ENCODE results near the gene TM9SF1. TPM values are rescaled to one million over a fixed set of nuclear protein-coding genes. Genes with fewer than 3 reads are reported as not detected.

The TM9SF1 gene
- total and polyA plus RNA-seq, 4 donors, result 32.7 to 71.9 (median 52.0) TPM

DNA sequence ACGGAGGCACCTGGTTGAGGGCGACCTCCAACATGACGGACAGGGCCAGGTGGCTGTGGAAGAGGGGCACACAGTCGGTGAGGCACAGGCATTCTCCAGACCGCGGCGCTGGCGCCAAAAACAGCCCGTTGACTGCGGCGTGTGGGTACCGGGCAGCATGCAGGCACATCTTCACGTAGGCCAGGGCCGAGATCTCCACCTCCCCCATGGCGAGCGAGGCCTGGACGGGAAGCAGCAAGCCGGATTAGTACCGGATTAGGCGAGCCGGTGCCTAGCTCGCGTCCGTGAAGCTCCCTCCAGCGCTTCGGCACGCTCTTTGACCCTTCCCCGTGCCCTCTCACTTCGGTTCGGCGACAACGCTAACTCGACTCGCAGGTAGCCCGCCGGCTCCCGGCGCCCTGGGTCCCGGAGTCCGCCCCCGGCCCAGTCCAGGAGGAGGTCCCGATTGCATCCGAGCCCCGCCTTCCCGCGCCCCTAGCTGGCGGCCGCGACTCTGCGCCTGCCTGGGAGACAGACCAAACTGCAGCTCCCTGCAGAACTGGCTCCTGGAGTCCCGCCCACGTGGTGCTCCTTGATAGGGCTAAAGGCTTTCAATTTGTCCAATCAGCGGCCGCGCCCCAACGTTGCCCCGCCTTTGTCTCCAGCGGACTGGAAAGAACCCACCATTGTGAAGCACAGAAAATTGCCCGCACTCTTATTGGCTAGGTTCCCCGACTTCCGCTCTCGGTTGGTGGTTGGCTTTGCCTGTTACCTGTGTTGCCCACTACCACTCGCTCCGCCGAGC lies 54.0 kb downstream of the TM9SF1 start, which contains the start of gene EMC9:
Gene EMC9, minus strand, starts transcription at position 495 of the 784 bp plus-strand sequence. Its CDS starts 287 bp downstream, at position 208.
- Histone ChIP-seq H3K36me3 (ENCODE audit: control insufficient read depth in 4 of 4, insufficient read depth in 4 of 4, low read length in 4 of 4) (peaks cover 0 to 40% (median 22%) of the 10 kb centered on the region in 4 donors), H3K4me1 (ENCODE audit: control insufficient read depth in 5 of 5, insufficient read depth in 5 of 5, low read length in 5 of 5) (peaks cover 8 to 34% (median 14%) of the 10 kb centered on the region in 5 donors), H3K27me3 (ENCODE audit: control insufficient read depth in 3 of 3, insufficient read depth in 3 of 3, low read length in 2 of 3) (no peaks in the 10 kb centered on the region), H3K9me3 (ENCODE audit: control insufficient read depth in 4 of 4, insufficient read depth in 3 of 4, low read length in 3 of 4) (no peaks in the 10 kb centered on the region), H3K9ac (ENCODE audit: insufficient read depth in 1 of 2, low read length in 2 of 2) (peak within 1 kb of the TSS in 1 of 2 donors; percentile 90), H3K27ac (ENCODE audit: low read depth in 1 of 2, low read length in 1 of 2) (peak within 1 kb of the TSS; percentile 92), H3K4me3 (peak within 1 kb of the TSS; percentile 51)
- ATAC-seq (ENCODE audit: insufficient read depth, low FRiP score) (peak; percentile 94), DNase-seq (peak; percentile 100)
- WGBS, 2 donors, result 0% methylated on average over 61 to 65 of the region's 65 CpGs
- TF ChIP-seq, protein P1, sequence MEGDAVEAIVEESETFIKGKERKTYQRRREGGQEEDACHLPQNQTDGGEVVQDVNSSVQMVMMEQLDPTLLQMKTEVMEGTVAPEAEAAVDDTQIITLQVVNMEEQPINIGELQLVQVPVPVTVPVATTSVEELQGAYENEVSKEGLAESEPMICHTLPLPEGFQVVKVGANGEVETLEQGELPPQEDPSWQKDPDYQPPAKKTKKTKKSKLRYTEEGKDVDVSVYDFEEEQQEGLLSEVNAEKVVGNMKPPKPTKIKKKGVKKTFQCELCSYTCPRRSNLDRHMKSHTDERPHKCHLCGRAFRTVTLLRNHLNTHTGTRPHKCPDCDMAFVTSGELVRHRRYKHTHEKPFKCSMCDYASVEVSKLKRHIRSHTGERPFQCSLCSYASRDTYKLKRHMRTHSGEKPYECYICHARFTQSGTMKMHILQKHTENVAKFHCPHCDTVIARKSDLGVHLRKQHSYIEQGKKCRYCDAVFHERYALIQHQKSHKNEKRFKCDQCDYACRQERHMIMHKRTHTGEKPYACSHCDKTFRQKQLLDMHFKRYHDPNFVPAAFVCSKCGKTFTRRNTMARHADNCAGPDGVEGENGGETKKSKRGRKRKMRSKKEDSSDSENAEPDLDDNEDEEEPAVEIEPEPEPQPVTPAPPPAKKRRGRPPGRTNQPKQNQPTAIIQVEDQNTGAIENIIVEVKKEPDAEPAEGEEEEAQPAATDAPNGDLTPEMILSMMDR (IDR thresholded peaks at IDR 0.05; ENCODE audit: control extremely low read depth, extremely low read depth), result no peak

DNA sequence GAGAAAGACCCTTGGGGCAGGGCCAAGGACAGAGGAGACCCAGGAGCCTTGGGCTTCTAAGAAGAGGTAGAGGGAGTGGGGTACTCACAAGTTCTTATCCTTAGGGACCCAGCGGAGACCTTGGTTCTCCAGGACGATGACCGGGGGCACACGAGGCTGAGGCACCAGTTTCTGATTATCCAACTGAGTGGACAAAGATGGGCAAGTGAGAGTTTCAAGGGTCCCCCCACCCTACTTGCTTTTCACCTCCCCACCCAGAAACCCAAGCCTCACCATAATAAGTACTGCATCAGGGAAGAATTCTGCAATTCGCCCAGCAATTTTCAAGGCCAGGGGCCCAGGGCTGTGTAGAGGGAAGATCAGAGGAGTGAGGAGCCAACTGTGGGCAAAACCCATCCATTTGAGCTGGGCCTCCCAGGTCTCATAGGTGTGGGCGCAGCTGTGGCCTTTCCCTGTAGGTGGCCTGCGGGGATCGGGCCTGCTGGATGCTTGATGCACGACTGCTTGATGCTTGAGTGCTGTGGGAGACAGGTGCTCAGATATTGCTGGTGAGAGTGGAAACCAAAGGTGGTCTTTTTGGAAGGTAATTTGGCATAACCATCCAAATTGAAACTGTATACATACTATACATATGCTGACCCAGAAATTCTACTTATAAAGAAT lies 55.8 kb downstream of the TM9SF1 start:
- Histone ChIP-seq H3K27ac (ENCODE audit: low read depth in 1 of 2, low read length in 1 of 2) (no peak overlapping the region), H3K27me3 (ENCODE audit: control insufficient read depth in 3 of 3, insufficient read depth in 3 of 3, low read length in 2 of 3) (no peaks in the 10 kb centered on the region), H3K9me3 (ENCODE audit: control insufficient read depth in 4 of 4, insufficient read depth in 3 of 4, low read length in 3 of 4) (no peaks in the 10 kb centered on the region), H3K4me3 (no peak overlapping the region), H3K9ac (ENCODE audit: insufficient read depth in 1 of 2, low read length in 2 of 2) (peak overlapping the region in 1 of 2 donors; percentile 55), H3K36me3 (ENCODE audit: control insufficient read depth in 4 of 4, insufficient read depth in 4 of 4, low read length in 4 of 4) (peaks cover 0 to 33% (median 22%) of the 10 kb centered on the region in 4 donors), H3K4me1 (ENCODE audit: control insufficient read depth in 5 of 5, insufficient read depth in 5 of 5, low read length in 5 of 5) (peaks cover 0 to 29% (median 7%) of the 10 kb centered on the region in 5 donors)
- no peak for DNase-seq
- 90% methylated on average over 9 of the region's 9 CpGs for WGBS, 2 donors
- no peak for ATAC-seq (ENCODE audit: insufficient read depth, low FRiP score)
- TF ChIP-seq, protein P1 (IDR thresholded peaks at IDR 0.05; ENCODE audit: control extremely low read depth, extremely low read depth), result no peak

Small RNAs within 50 kb of the gene (small RNA-seq; reads per million reads assigned to genes)
- gene AL136295.4 (ENCODE audit: low replicate concordance) (not detected), gene CHMP4A (ENCODE audit: low replicate concordance) (not detected), gene IPO4 (ENCODE audit: low replicate concordance) (0.06 reads per million), gene IRF9 (ENCODE audit: low replicate concordance) (not detected), gene MDP1 (ENCODE audit: low replicate concordance) (not detected), gene RNA5SP383 (ENCODE audit: low replicate concordance) (not detected)

Other genes starting within 250 kb of the TM9SF1 start
Only the 30 nearest of the 35 such genes appear.
- gene CARMIL3, start 143.4 kb downstream of the TM9SF1 start, total RNA-seq, result 1 to 10 TPM in 1 of 2 donors, under 1 TPM in 1; 0.37 to 2.4 TPM
- under 1 TPM; 0.71 to 0.85 TPM for gene CARMIL3, start 143.4 kb downstream of the TM9SF1 start, polyA plus RNA-seq
- not detected for gene CPNE6, start 123.9 kb downstream of the TM9SF1 start, total RNA-seq
- gene CPNE6, start 123.9 kb downstream of the TM9SF1 start, polyA plus RNA-seq, result not detected
- 10 to 100 TPM in 1 of 2 donors, 1 to 10 TPM in 1; 8.9 to 91.7 TPM for gene PCK2, start 101.1 kb downstream of the TM9SF1 start, total RNA-seq
- 10 to 100 TPM; 35.2 to 41.2 TPM for gene PCK2, start 101.1 kb downstream of the TM9SF1 start, polyA plus RNA-seq
- gene DCAF11, start 80.7 kb downstream of the TM9SF1 start, total RNA-seq, result 100 to 1,000 TPM in 1 of 2 donors, 10 to 100 TPM in 1; 68.9 to 153 TPM
- 10 to 100 TPM; 26.4 to 59.4 TPM for gene DCAF11, start 80.7 kb downstream of the TM9SF1 start, polyA plus RNA-seq
- gene NRL, start 80.5 kb downstream of the TM9SF1 start, total RNA-seq, result 1 to 10 TPM; 3.6 to 5.4 TPM
- 1 to 10 TPM; 2.7 TPM for gene NRL, start 80.5 kb downstream of the TM9SF1 start, polyA plus RNA-seq
- under 1 TPM; 0.48 to 0.83 TPM for gene FITM1, start 64.8 kb downstream of the TM9SF1 start, total RNA-seq
- 1 to 10 TPM in 1 of 2 donors, under 1 TPM in 1; 0.93 to 1.4 TPM for gene FITM1, start 64.8 kb downstream of the TM9SF1 start, polyA plus RNA-seq
- 100 to 1,000 TPM; 125 to 192 TPM for gene PSME1, start 59.2 kb downstream of the TM9SF1 start, total RNA-seq
- 100 to 1,000 TPM; 286 to 311 TPM for gene PSME1, start 59.2 kb downstream of the TM9SF1 start, polyA plus RNA-seq
- 10 to 100 TPM in 1 of 2 donors, 1 to 10 TPM in 1; 4.6 to 24.3 TPM for gene EMC9, start 53.9 kb downstream of the TM9SF1 start, total RNA-seq
- 10 to 100 TPM; 15.7 to 29.4 TPM for gene EMC9, start 53.9 kb downstream of the TM9SF1 start, polyA plus RNA-seq
- 100 to 1,000 TPM in 1 of 2 donors, 10 to 100 TPM in 1; 89.1 to 178 TPM for gene PSME2, start 48.8 kb downstream of the TM9SF1 start, total RNA-seq
- gene PSME2, start 48.8 kb downstream of the TM9SF1 start, polyA plus RNA-seq, result 100 to 1,000 TPM; 283 to 328 TPM
- gene RNF31, start 47.9 kb downstream of the TM9SF1 start, total RNA-seq, result 10 to 100 TPM; 31.7 to 82.4 TPM
- gene RNF31, start 47.9 kb downstream of the TM9SF1 start, polyA plus RNA-seq, result 10 to 100 TPM; 44.1 to 78.6 TPM
- 100 to 1,000 TPM in 1 of 2 donors, 10 to 100 TPM in 1; 75.3 to 111 TPM for gene IRF9, start 34.2 kb downstream of the TM9SF1 start, total RNA-seq
- 100 to 1,000 TPM in 1 of 2 donors, 10 to 100 TPM in 1; 79.9 to 124 TPM for gene IRF9, start 34.2 kb downstream of the TM9SF1 start, polyA plus RNA-seq
- gene REC8, start 23.4 kb downstream of the TM9SF1 start, total RNA-seq, result 10 to 100 TPM; 13.3 to 48.1 TPM
- gene REC8, start 23.4 kb downstream of the TM9SF1 start, polyA plus RNA-seq, result 10 to 100 TPM; 23.8 to 35.1 TPM
- gene IPO4, start 6.6 kb downstream of the TM9SF1 start, total RNA-seq, result 10 to 100 TPM; 22.0 to 78.9 TPM
- 10 to 100 TPM; 13.0 to 34.8 TPM for gene IPO4, start 6.6 kb downstream of the TM9SF1 start, polyA plus RNA-seq
- 1 to 10 TPM in 1 of 2 donors, not detected in 1; 1.2 TPM for gene TSSK4, start 10.3 kb upstream of the TM9SF1 start, total RNA-seq
- gene TSSK4, start 10.3 kb upstream of the TM9SF1 start, polyA plus RNA-seq, result under 1 TPM; 0.02 to 0.10 TPM
- 10 to 100 TPM; 37.2 to 50.8 TPM for gene CHMP4A, start 18.0 kb upstream of the TM9SF1 start, total RNA-seq
- 100 to 1,000 TPM in 1 of 2 donors, 10 to 100 TPM in 1; 70.4 to 103 TPM for gene CHMP4A, start 18.0 kb upstream of the TM9SF1 start, polyA plus RNA-seq
- gene MDP1, start 20.6 kb upstream of the TM9SF1 start, total RNA-seq, result 10 to 100 TPM; 20.8 to 24.8 TPM
- 10 to 100 TPM; 17.2 to 31.4 TPM for gene MDP1, start 20.6 kb upstream of the TM9SF1 start, polyA plus RNA-seq
- 100 to 1,000 TPM in 1 of 2 donors, 10 to 100 TPM in 1; 69.5 to 147 TPM for gene NEDD8, start 36.9 kb upstream of the TM9SF1 start, total RNA-seq
- 100 to 1,000 TPM; 242 to 246 TPM for gene NEDD8, start 36.9 kb upstream of the TM9SF1 start, polyA plus RNA-seq
- 10 to 100 TPM; 63.1 TPM for gene GMPR2, start 37.5 kb upstream of the TM9SF1 start, total RNA-seq
- 10 to 100 TPM; 42.9 to 71.1 TPM for gene GMPR2, start 37.5 kb upstream of the TM9SF1 start, polyA plus RNA-seq
- gene TINF2, start 47.2 kb upstream of the TM9SF1 start, total RNA-seq, result 10 to 100 TPM; 48.2 to 89.1 TPM
- gene TINF2, start 47.2 kb upstream of the TM9SF1 start, polyA plus RNA-seq, result 10 to 100 TPM; 45.2 to 82.6 TPM
- 1 to 10 TPM; 1.9 to 8.8 TPM for gene TGM1, start 67.7 kb upstream of the TM9SF1 start, total RNA-seq
- gene TGM1, start 67.7 kb upstream of the TM9SF1 start, polyA plus RNA-seq, result 10 to 100 TPM in 1 of 2 donors, 1 to 10 TPM in 1; 9.8 to 11.3 TPM
- gene RABGGTA, start 76.2 kb upstream of the TM9SF1 start, total RNA-seq, result 10 to 100 TPM; 19.7 to 55.8 TPM
- 10 to 100 TPM; 40.3 to 45.4 TPM for gene RABGGTA, start 76.2 kb upstream of the TM9SF1 start, polyA plus RNA-seq
- 10 to 100 TPM; 20.8 to 24.0 TPM for gene DHRS1, start 104.3 kb upstream of the TM9SF1 start, total RNA-seq
- 10 to 100 TPM; 20.6 to 27.8 TPM for gene DHRS1, start 104.3 kb upstream of the TM9SF1 start, polyA plus RNA-seq
- 10 to 100 TPM; 14.1 to 25.9 TPM for gene NOP9, start 104.4 kb upstream of the TM9SF1 start, total RNA-seq
- gene NOP9, start 104.4 kb upstream of the TM9SF1 start, polyA plus RNA-seq, result 10 to 100 TPM; 12.1 to 13.5 TPM
- gene CIDEB, start 112.5 kb upstream of the TM9SF1 start, total RNA-seq, result 10 to 100 TPM in 1 of 2 donors, 1 to 10 TPM in 1; 9.6 to 18.8 TPM
- gene CIDEB, start 112.5 kb upstream of the TM9SF1 start, polyA plus RNA-seq, result 10 to 100 TPM in 1 of 2 donors, 1 to 10 TPM in 1; 8.3 to 19.7 TPM
- 10 to 100 TPM in 1 of 2 donors, 1 to 10 TPM in 1; 5.8 to 14.0 TPM for gene LTB4R2, start 114.7 kb upstream of the TM9SF1 start, total RNA-seq
- gene LTB4R2, start 114.7 kb upstream of the TM9SF1 start, polyA plus RNA-seq, result 1 to 10 TPM; 1.8 to 5.5 TPM
- gene LTB4R, start 116.1 kb upstream of the TM9SF1 start, total RNA-seq, result 10 to 100 TPM in 1 of 2 donors, 1 to 10 TPM in 1; 4.4 to 14.8 TPM
- 10 to 100 TPM in 1 of 2 donors, 1 to 10 TPM in 1; 7.3 to 47.0 TPM for gene LTB4R, start 116.1 kb upstream of the TM9SF1 start, polyA plus RNA-seq
- 10 to 100 TPM; 35.7 to 36.3 TPM for gene ADCY4, start 139.6 kb upstream of the TM9SF1 start, total RNA-seq
- gene ADCY4, start 139.6 kb upstream of the TM9SF1 start, polyA plus RNA-seq, result 10 to 100 TPM; 22.6 to 42.8 TPM
- gene RIPK3, start 144.6 kb upstream of the TM9SF1 start, total RNA-seq, result 10 to 100 TPM in 1 of 2 donors, 1 to 10 TPM in 1; 6.4 to 26.0 TPM
- 10 to 100 TPM; 13.0 to 23.4 TPM for gene RIPK3, start 144.6 kb upstream of the TM9SF1 start, polyA plus RNA-seq
- 10 to 100 TPM; 38.2 to 38.6 TPM for gene NFATC4, start 172.7 kb upstream of the TM9SF1 start, total RNA-seq
- gene NFATC4, start 172.7 kb upstream of the TM9SF1 start, polyA plus RNA-seq, result 10 to 100 TPM; 13.9 to 71.4 TPM
- gene NYNRIN, start 203.6 kb upstream of the TM9SF1 start, total RNA-seq, result 10 to 100 TPM; 16.1 to 49.8 TPM
- 1 to 10 TPM; 2.9 to 4.2 TPM for gene NYNRIN, start 203.6 kb upstream of the TM9SF1 start, polyA plus RNA-seq

All from lung (tissue), 13 donors.